Osteocyte (in vitro differentiated cells): ENCODE results near the gene PDZD8. TPM values are rescaled to one million over a fixed set of nuclear protein-coding genes. Genes with fewer than 3 reads are reported as not detected.
A peak's percentile ranks its signal among the peaks of the same experiment; 100 is the strongest.

Source experiments
- DNase-seq: peaks from one replicate; pipeline ENCODE4 v3.0.0; 2021; ENCODE audit warnings: mixed read lengths; ENCODE audit not compliant: unreplicated experiment; ENCODE audit errors: extremely low spot score
- H3K27ac Mint-ChIP-seq: one replicate; pipeline ENCODE4 v1.8.0; 2021; ENCODE audit warnings: mild to moderate bottlenecking, mixed read lengths; ENCODE audit not compliant: unreplicated experiment
- H3K27me3 Mint-ChIP-seq: one replicate; pipeline ENCODE4 v1.8.0; 2021; ENCODE audit warnings: mixed read lengths; ENCODE audit not compliant: unreplicated experiment
- H3K36me3 Mint-ChIP-seq: one replicate; pipeline ENCODE4 v1.8.0; 2021; ENCODE audit warnings: mixed read lengths; ENCODE audit not compliant: unreplicated experiment
- H3K4me1 Mint-ChIP-seq: one replicate; pipeline ENCODE4 v1.8.0; 2021; ENCODE audit warnings: mixed read lengths; ENCODE audit not compliant: unreplicated experiment
- H3K4me3 Mint-ChIP-seq: one replicate; pipeline ENCODE4 v1.8.0; 2021; ENCODE audit warnings: mild to moderate bottlenecking, moderate library complexity, mixed read lengths; ENCODE audit not compliant: unreplicated experiment
- H3K9me3 Mint-ChIP-seq: one replicate; pipeline ENCODE4 v1.8.0; 2021; ENCODE audit warnings: mixed read lengths; ENCODE audit not compliant: unreplicated experiment
- total RNA-seq: library from RNA; stranded (reverse); gene quantifications from 2 replicates; pipeline ENCODE4 v1.2.1, GENCODE V29; 2021
- TF ChIP-seq, protein P1 (sequence below): fragments of 200-600 bp; sonication (generic); IDR thresholded peaks from 2 replicates; pipeline ENCODE4 v1.5.0; 2021; ENCODE audit warnings: antibody characterized with exemption, mild to moderate bottlenecking, moderate library complexity

PDZD8 gene
- total RNA-seq, 1 donor from 2014 or later = 32.9 TPM

DNA sequence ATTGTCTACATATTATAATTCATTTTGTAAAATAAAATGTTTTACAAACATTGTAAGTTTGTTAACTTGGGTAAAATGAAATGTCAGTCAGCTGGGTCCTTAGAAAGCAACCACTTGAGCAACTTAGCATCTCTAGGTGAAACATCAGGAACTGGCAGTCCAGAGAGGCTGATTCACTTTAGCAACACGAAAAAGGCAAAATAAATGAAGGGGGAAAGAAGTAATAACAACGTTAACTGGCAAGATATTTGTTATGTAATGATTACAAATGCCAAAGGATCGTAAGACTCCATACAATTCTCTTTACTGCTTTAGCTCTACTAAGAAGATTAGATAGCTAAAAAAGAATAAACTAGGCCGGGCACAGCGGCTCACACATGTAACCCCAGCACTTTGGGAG is 5.0 kb downstream of the PDZD8 start:
- no peak for DNase-seq
- no peaks in the 10 kb centered on the region for H3K9me3 Mint-ChIP-seq
- no peak overlapping the region for H3K4me3 Mint-ChIP-seq
- TF ChIP-seq, protein P1, sequence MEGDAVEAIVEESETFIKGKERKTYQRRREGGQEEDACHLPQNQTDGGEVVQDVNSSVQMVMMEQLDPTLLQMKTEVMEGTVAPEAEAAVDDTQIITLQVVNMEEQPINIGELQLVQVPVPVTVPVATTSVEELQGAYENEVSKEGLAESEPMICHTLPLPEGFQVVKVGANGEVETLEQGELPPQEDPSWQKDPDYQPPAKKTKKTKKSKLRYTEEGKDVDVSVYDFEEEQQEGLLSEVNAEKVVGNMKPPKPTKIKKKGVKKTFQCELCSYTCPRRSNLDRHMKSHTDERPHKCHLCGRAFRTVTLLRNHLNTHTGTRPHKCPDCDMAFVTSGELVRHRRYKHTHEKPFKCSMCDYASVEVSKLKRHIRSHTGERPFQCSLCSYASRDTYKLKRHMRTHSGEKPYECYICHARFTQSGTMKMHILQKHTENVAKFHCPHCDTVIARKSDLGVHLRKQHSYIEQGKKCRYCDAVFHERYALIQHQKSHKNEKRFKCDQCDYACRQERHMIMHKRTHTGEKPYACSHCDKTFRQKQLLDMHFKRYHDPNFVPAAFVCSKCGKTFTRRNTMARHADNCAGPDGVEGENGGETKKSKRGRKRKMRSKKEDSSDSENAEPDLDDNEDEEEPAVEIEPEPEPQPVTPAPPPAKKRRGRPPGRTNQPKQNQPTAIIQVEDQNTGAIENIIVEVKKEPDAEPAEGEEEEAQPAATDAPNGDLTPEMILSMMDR = no peak
- no peaks in the 10 kb centered on the region for H3K36me3 Mint-ChIP-seq
- peaks cover 52% of the 10 kb centered on the region for H3K4me1 Mint-ChIP-seq
- no peaks in the 10 kb centered on the region for H3K27me3 Mint-ChIP-seq
- H3K27ac Mint-ChIP-seq = peak overlapping the region; percentile 36

DNA sequence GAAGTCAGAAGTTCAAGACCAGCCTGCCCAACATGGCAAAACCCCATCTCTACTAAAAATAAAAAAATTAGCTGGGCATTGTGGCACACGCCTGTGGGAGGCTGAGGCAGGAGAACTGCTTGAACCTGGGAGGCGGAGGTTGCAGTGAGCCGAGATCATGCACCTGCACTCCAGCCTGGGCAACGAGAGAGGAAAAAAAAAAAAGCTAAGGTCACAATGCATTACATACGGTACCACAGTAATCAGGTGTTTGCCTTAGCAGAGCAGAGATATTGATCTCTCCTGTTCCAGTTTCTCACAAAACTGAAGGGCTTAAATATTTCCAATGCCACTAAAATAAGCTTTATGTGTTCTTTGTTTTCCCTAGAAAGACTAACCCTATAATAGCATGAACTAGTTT is 7.5 kb downstream of the PDZD8 start:
- H3K4me3 Mint-ChIP-seq = no peak overlapping the region
- H3K36me3 Mint-ChIP-seq = no peaks in the 10 kb centered on the region
- TF ChIP-seq, protein P1 = no peak
- H3K27ac Mint-ChIP-seq = no peak overlapping the region
- H3K9me3 Mint-ChIP-seq = no peaks in the 10 kb centered on the region
- H3K27me3 Mint-ChIP-seq = no peaks in the 10 kb centered on the region
- peaks cover 56% of the 10 kb centered on the region for H3K4me1 Mint-ChIP-seq
- DNase-seq = no peak

DNA sequence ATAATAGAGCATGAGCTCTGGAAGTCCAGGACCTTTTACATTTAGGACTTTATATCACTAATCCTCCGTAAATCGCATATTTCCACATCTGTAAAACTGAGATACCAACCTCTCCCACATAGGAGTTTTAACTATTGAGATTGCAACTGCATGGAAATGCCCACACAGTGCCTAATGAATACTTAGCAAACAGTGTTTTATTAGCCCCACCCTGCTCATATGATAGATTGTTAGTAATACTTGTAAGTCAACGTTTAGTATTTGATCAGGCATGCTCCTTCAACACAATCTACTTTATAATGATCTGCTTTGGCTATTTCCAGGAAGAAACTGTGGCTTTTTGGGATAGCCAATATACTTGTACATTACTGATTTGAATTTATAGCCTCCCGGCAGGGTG is 8.5 kb downstream of the PDZD8 start:
- H3K27ac Mint-ChIP-seq = no peak overlapping the region
- TF ChIP-seq, protein P1 = no peak
- H3K4me3 Mint-ChIP-seq = no peak overlapping the region
- no peaks in the 10 kb centered on the region for H3K27me3 Mint-ChIP-seq
- H3K9me3 Mint-ChIP-seq = no peaks in the 10 kb centered on the region
- peaks cover 55% of the 10 kb centered on the region for H3K4me1 Mint-ChIP-seq
- H3K36me3 Mint-ChIP-seq = no peaks in the 10 kb centered on the region
- DNase-seq = no peak

DNA sequence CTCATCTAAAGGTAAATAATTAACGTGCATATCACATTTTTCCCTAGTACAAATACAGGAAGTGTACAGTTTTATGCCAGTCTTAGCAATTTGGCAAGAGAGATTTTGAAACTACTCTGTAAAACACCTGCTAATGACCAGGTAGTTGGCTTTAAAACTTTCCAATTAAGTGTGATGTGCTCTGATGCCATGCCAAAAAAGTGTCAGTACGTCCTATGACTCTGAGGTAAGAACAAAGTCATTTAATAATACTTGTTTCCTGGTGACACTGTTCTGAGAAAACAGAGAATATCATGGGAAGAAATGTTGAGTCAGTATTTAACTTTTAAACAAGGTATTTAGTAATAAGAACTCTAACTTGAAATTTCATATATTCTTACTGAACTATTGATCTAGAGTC is 9.6 kb downstream of the PDZD8 start:
- H3K9me3 Mint-ChIP-seq = no peaks in the 10 kb centered on the region
- H3K36me3 Mint-ChIP-seq = no peaks in the 10 kb centered on the region
- no peak for DNase-seq
- H3K4me3 Mint-ChIP-seq = no peak overlapping the region
- H3K4me1 Mint-ChIP-seq = peaks cover 59% of the 10 kb centered on the region
- TF ChIP-seq, protein P1 = no peak
- peak overlapping the region; percentile 7 for H3K27ac Mint-ChIP-seq
- H3K27me3 Mint-ChIP-seq = no peaks in the 10 kb centered on the region

DNA sequence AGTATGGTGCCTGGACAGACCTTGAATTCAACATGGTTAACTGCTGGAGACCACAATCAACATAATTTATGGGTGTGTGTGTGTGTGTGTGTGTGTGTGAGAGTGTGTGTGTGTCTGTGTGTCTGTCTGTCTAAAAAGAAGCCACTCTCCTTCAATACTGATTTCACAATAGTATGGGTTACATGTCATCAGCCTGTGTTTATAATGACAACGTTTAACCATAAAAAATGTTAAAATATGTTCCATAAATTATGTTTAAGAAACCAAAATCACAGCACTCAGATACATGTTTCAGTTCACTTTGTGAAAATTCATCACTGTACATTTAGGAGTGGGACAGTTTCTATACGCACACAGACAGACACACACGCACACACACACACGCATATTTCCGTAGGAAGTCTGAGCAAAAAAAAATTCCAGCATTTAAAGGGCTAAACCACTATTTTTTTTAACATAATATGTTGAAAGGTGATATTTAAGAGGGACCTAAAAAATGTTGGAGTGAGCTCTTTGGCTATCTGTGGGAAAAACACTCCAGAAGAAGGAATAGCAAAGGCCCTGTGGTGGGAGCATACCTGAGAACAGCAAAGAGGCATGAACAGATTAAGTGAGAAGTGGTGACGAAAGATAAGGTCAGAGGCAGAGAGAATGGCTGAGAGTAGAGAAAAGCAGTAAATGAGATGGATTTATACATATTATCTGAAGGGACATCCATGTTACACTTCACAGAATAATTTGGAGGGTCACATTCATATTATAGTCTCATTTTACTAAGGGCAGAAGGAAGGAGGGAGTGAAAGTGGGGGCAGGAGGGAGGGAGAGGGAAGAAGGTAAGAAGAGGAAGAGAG is 10.9 kb downstream of the PDZD8 start:
- TF ChIP-seq, protein P1 = no peak
- DNase-seq = no peak
- peaks cover 57% of the 10 kb centered on the region for H3K4me1 Mint-ChIP-seq
- no peaks in the 10 kb centered on the region for H3K36me3 Mint-ChIP-seq
- H3K27ac Mint-ChIP-seq = peak overlapping the region; percentile 54
- H3K27me3 Mint-ChIP-seq = no peaks in the 10 kb centered on the region
- H3K4me3 Mint-ChIP-seq = no peak overlapping the region
- H3K9me3 Mint-ChIP-seq = no peaks in the 10 kb centered on the region
